ENCODE measurements around the gene GYS1.
"Not testable (repeated sequence)": the region's sequence is repeated elsewhere in the genome, so short reads cannot be mapped to it uniquely, and the experiment has no call there.

GRCh38 chr19:49038557-49039276 is 45.6 kb upstream of the GYS1 start:
- TF ChIP-seq, protein P1, sequence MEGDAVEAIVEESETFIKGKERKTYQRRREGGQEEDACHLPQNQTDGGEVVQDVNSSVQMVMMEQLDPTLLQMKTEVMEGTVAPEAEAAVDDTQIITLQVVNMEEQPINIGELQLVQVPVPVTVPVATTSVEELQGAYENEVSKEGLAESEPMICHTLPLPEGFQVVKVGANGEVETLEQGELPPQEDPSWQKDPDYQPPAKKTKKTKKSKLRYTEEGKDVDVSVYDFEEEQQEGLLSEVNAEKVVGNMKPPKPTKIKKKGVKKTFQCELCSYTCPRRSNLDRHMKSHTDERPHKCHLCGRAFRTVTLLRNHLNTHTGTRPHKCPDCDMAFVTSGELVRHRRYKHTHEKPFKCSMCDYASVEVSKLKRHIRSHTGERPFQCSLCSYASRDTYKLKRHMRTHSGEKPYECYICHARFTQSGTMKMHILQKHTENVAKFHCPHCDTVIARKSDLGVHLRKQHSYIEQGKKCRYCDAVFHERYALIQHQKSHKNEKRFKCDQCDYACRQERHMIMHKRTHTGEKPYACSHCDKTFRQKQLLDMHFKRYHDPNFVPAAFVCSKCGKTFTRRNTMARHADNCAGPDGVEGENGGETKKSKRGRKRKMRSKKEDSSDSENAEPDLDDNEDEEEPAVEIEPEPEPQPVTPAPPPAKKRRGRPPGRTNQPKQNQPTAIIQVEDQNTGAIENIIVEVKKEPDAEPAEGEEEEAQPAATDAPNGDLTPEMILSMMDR (IDR thresholded peaks at IDR 0.05) = not testable (repeated sequence)
- TF ChIP-seq EP300 (IDR thresholded peaks at IDR 0.05) = not testable (repeated sequence)

All from tibial nerve (tissue), 4 donors.